Natural killer cell (primary cell): ENCODE data around the gene CDH6. TPM values are rescaled to one million over a fixed set of nuclear protein-coding genes. Genes with fewer than 3 reads are reported as not detected.

Experiments
- ATAC-seq, 3 donors: fragments of 150-1000 bp in 2 of 3; fragments of 200-7000 bp in 1 of 3; cut with Tn5 transposase; 1 replicate in 1 of 3; 2 replicates in 2 of 3; pipeline ENCODE4 v1.10.0; 2021; ENCODE audit warnings: mild to moderate bottlenecking in 2 of 3, moderate library complexity in 2 of 3
- DNase-seq, 2 donors: peaks; one replicate each; pipeline versions ENCODE4 v3.0.0 to v3.0.0-alpha.2; 2013 to 2021; ENCODE audit warnings: mixed read lengths in 1 of 2
- H3K27ac ChIP-seq: one replicate; pipeline ENCODE4 v1.5.1; 2013; ENCODE audit warnings: mild to moderate bottlenecking, low read length
- H3K27me3 ChIP-seq: one replicate; pipeline ENCODE4 v1.6.1; 2013; ENCODE audit warnings: low read length; ENCODE audit not compliant: control insufficient read depth, insufficient read depth
- H3K36me3 ChIP-seq: one replicate; pipeline ENCODE4 v1.6.1; 2013; ENCODE audit warnings: low read length; ENCODE audit not compliant: control insufficient read depth, insufficient read depth
- H3K4me1 ChIP-seq: one replicate; pipeline ENCODE4 v1.6.1; 2013; ENCODE audit warnings: low read length; ENCODE audit not compliant: control insufficient read depth, insufficient read depth
- H3K4me3 ChIP-seq: one replicate; pipeline ENCODE4 v1.5.1; 2013; ENCODE audit warnings: low read length
- H3K9me3 ChIP-seq: one replicate; pipeline ENCODE4 v1.6.1; 2013; ENCODE audit warnings: low read length; ENCODE audit not compliant: control insufficient read depth, insufficient read depth
- H3K27ac Mint-ChIP-seq, 2 donors: one replicate each; pipeline ENCODE4 v1.8.0; 2022; ENCODE audit warnings: mild to moderate bottlenecking in 2 of 2, mixed read lengths in 2 of 2, moderate library complexity in 1 of 2
- H3K27me3 Mint-ChIP-seq, 2 donors: one replicate each; pipeline ENCODE4 v1.8.0; 2022; ENCODE audit warnings: low read depth in 2 of 2, mixed read lengths in 2 of 2
- H3K36me3 Mint-ChIP-seq: one replicate; pipeline ENCODE4 v1.8.0; 2022; ENCODE audit warnings: mixed read lengths
- H3K4me1 Mint-ChIP-seq, 2 donors: one replicate each; pipeline ENCODE4 v1.8.0; 2022; ENCODE audit warnings: mixed read lengths in 2 of 2
- H3K4me3 Mint-ChIP-seq: one replicate; pipeline ENCODE4 v1.8.0; 2022; ENCODE audit warnings: mild to moderate bottlenecking, moderate library complexity, mixed read lengths
- H3K9me3 Mint-ChIP-seq, 2 donors: one replicate each; pipeline ENCODE4 v1.8.0; 2022; ENCODE audit warnings: mixed read lengths in 2 of 2
- CTCF ChIP-seq: fragments of 200-600 bp; IDR thresholded peaks from one replicate; pipeline ENCODE4 v1.8.0; 2022; ENCODE audit warnings: antibody characterized with exemption
- WGBS: methylation state at CpG from one replicate; pipeline ENCODE4 v1.1.7; 2013; ENCODE audit warnings: missing lambda C conversion rate; ENCODE audit not compliant: insufficient coverage; 5-methylcytosine and 5-hydroxymethylcytosine counted together
- intact Hi-C: fragments of 100-400 bp; cut with micrococcal nuclease; formaldehyde crosslinking; loops from one replicate; pipeline ENCODE4 v1.14.2; 2022
- total RNA-seq, 4 donors: library from RNA; stranded (reverse); fragments of 120-200 nt in 1 of 4; gene quantifications; one replicate each; pipeline versions ENCODE4 v1.2.3 to v1.2.4, GENCODE V29; 2013 to 2022

CDH6 gene
- total RNA-seq, 3 donors from 2014 or later (not counting 1 experiment from before 2014, with no cell fraction given), result not detected

- no peak for TF ChIP-seq CTCF
- WGBS, result 10% methylated on average over 15 of the region's 15 CpGs
Observed at GRCh38 chr5:31194468-31194813, 955 bp downstream of the CDH6 start.

GRCh38 chr5:31194892-31195555, 1.5 kb downstream of the CDH6 start:
- Mint-ChIP-seq H3K9me3 (peaks cover 5 to 7% of the 10 kb centered on the region in 2 donors), H3K27me3 (peaks cover 33 to 47% of the 10 kb centered on the region in 2 donors), H3K36me3 (peaks cover 11% of the 10 kb centered on the region), H3K4me3 (no peak overlapping the region), H3K27ac (no peak overlapping the region), H3K4me1 (peaks cover 4% of the 10 kb centered on the region in 2 donors)
- no peak for ATAC-seq
- H3K27ac ChIP-seq, result no peak overlapping the region
- H3K4me3 ChIP-seq, result no peak overlapping the region
- 43% methylated on average over 5 of the region's 5 CpGs for WGBS
- no peaks in the 10 kb centered on the region for H3K36me3 ChIP-seq
- H3K4me1 ChIP-seq, result no peaks in the 10 kb centered on the region
- intact Hi-C loops, result no loop called here
- no peak for DNase-seq
- H3K9me3 ChIP-seq, result no peaks in the 10 kb centered on the region
- TF ChIP-seq CTCF, result no peak
- peaks cover 14% of the 10 kb centered on the region for H3K27me3 ChIP-seq

More at GRCh38 chr5:31194468-31194813, 955 bp downstream of the CDH6 start:
- ATAC-seq (no peak), DNase-seq (no peak)
- no peak overlapping the region for H3K27ac Mint-ChIP-seq
- peaks cover 33 to 47% of the 10 kb centered on the region in 2 donors for H3K27me3 Mint-ChIP-seq
- peaks cover 11% of the 10 kb centered on the region for H3K36me3 Mint-ChIP-seq
- Histone ChIP-seq H3K4me3 (no peak overlapping the region), H3K4me1 (no peaks in the 10 kb centered on the region), H3K9me3 (no peaks in the 10 kb centered on the region), H3K27ac (no peak overlapping the region), H3K27me3 (peaks cover 14% of the 10 kb centered on the region), H3K36me3 (no peaks in the 10 kb centered on the region)
- H3K4me3 Mint-ChIP-seq, result no peak overlapping the region
- intact Hi-C loops, result no loop called here
- peaks cover 4% of the 10 kb centered on the region in 2 donors for H3K4me1 Mint-ChIP-seq
- H3K9me3 Mint-ChIP-seq, result peaks cover 5 to 7% of the 10 kb centered on the region in 2 donors

GRCh38 chr5:31196309-31196708, 2.8 kb downstream of the CDH6 start:
- Mint-ChIP-seq H3K9me3 (peaks cover 5 to 7% of the 10 kb centered on the region in 2 donors), H3K27me3 (peaks cover 33 to 47% of the 10 kb centered on the region in 2 donors), H3K36me3 (peaks cover 11% of the 10 kb centered on the region), H3K4me1 (peaks cover 4% of the 10 kb centered on the region in 2 donors), H3K27ac (no peak overlapping the region), H3K4me3 (no peak overlapping the region)
- Histone ChIP-seq H3K9me3 (no peaks in the 10 kb centered on the region), H3K27me3 (peaks cover 12% of the 10 kb centered on the region), H3K4me3 (no peak overlapping the region), H3K4me1 (no peaks in the 10 kb centered on the region), H3K27ac (no peak overlapping the region), H3K36me3 (no peaks in the 10 kb centered on the region)
- no peak for TF ChIP-seq CTCF
- ATAC-seq, result no peak
- 35% methylated on average over 2 of the region's 2 CpGs for WGBS
- DNase-seq, result no peak
- intact Hi-C loops, result no loop called here

- H3K27me3 Mint-ChIP-seq, result peaks cover 28 to 43% of the 10 kb centered on the region in 2 donors
Observed at GRCh38 chr5:31197183-31197582, 3.7 kb downstream of the CDH6 start.

More at GRCh38 chr5:31197183-31197582, 3.7 kb downstream of the CDH6 start:
- peaks cover 12% of the 10 kb centered on the region for H3K27me3 ChIP-seq
- TF ChIP-seq CTCF, result no peak
- H3K4me1 Mint-ChIP-seq, result peaks cover 4% of the 10 kb centered on the region in 2 donors
- no peak overlapping the region for H3K4me3 ChIP-seq
- ATAC-seq (no peak), DNase-seq (no peak)
- no peaks in the 10 kb centered on the region for H3K4me1 ChIP-seq
- H3K9me3 Mint-ChIP-seq, result peaks cover 3 to 7% of the 10 kb centered on the region in 2 donors
- no peak overlapping the region for H3K27ac Mint-ChIP-seq
- intact Hi-C loops, result no loop called here
- no peaks in the 10 kb centered on the region for H3K36me3 ChIP-seq
- H3K4me3 Mint-ChIP-seq, result no peak overlapping the region
- no peaks in the 10 kb centered on the region for H3K9me3 ChIP-seq
- 27% methylated on average over 1 of the region's 1 CpG for WGBS
- no peak overlapping the region for H3K27ac ChIP-seq
- peaks cover 11% of the 10 kb centered on the region for H3K36me3 Mint-ChIP-seq
